NB4 (cell line): Measurements from ENCODE around the gene SLC37A1.

ENCODE experiments used
- MYC ChIP-seq: IDR thresholded peaks from 2 replicates; pipeline ENCODE4 v1.6.1; 2011; ENCODE audit warnings: low read depth, low read length
- TF ChIP-seq, protein P1 (sequence below): IDR thresholded peaks from one replicate; pipeline ENCODE4 v1.5.1; 2012; ENCODE audit warnings: low read depth, low read length
- TF ChIP-seq, protein P2 (sequence below): IDR thresholded peaks from 2 replicates; pipeline ENCODE4 v1.6.1; 2011; ENCODE audit warnings: low read depth, low read length

DNA sequence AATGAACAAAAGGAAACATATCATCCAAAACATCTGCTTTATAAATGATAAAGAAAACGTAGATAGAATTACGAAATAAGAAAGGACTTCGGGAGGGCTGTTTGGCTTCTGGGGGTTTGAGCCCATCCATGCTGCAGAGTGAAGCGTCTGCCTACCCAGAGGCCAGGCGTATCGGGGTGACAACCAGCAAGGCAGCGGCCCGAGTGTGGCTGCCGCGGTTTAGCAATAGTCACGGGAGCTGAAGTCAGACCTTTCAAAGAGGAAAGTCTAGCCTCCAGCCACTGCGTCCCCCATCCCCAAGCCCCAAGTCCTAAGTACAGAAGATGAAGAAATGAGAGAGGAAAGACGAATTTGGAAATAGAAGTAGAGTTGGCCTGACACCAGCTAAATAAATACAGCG is 8.6 kb downstream of the SLC37A1 start:
- no peak for TF ChIP-seq MYC
- TF ChIP-seq, protein P1, sequence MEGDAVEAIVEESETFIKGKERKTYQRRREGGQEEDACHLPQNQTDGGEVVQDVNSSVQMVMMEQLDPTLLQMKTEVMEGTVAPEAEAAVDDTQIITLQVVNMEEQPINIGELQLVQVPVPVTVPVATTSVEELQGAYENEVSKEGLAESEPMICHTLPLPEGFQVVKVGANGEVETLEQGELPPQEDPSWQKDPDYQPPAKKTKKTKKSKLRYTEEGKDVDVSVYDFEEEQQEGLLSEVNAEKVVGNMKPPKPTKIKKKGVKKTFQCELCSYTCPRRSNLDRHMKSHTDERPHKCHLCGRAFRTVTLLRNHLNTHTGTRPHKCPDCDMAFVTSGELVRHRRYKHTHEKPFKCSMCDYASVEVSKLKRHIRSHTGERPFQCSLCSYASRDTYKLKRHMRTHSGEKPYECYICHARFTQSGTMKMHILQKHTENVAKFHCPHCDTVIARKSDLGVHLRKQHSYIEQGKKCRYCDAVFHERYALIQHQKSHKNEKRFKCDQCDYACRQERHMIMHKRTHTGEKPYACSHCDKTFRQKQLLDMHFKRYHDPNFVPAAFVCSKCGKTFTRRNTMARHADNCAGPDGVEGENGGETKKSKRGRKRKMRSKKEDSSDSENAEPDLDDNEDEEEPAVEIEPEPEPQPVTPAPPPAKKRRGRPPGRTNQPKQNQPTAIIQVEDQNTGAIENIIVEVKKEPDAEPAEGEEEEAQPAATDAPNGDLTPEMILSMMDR: no peak
- TF ChIP-seq, protein P2, sequence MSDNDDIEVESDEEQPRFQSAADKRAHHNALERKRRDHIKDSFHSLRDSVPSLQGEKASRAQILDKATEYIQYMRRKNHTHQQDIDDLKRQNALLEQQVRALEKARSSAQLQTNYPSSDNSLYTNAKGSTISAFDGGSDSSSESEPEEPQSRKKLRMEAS: no peak
